Progenitor cell of endocrine pancreas (in vitro differentiated cells): ENCODE data around the gene MMAA. TPM values are rescaled to one million over a fixed set of nuclear protein-coding genes. Genes with fewer than 3 reads are reported as not detected.
A peak's percentile ranks its signal among the peaks of the same experiment; 100 is the strongest.

Experiments used
- DNase-seq: peaks from one replicate; pipeline ENCODE4 v3.0.0; 2021; ENCODE audit warnings: low spot score; ENCODE audit not compliant: unreplicated experiment
- H3K27ac Mint-ChIP-seq: 2 replicates; pipeline ENCODE4 v1.8.0; 2021; ENCODE audit warnings: mild to moderate bottlenecking, moderate library complexity, mixed read lengths
- H3K27me3 Mint-ChIP-seq: 2 replicates; pipeline ENCODE4 v1.8.0; 2021; ENCODE audit warnings: mixed read lengths
- H3K36me3 Mint-ChIP-seq: 2 replicates; pipeline ENCODE4 v1.8.0; 2022; ENCODE audit warnings: mixed read lengths; ENCODE audit not compliant: insufficient read depth
- H3K4me1 Mint-ChIP-seq: 2 replicates; pipeline ENCODE4 v1.8.0; 2021; ENCODE audit warnings: low read depth, mixed read lengths
- H3K4me3 Mint-ChIP-seq: 2 replicates; pipeline ENCODE4 v1.8.0; 2021; ENCODE audit warnings: low read depth, mild to moderate bottlenecking, moderate library complexity, mixed read lengths
- H3K9me3 Mint-ChIP-seq: 2 replicates; pipeline ENCODE4 v1.8.0; 2021; ENCODE audit warnings: low read depth, mixed read lengths
- total RNA-seq: library from RNA; stranded (reverse); gene quantifications from 2 replicates; pipeline ENCODE4 v1.2.1, GENCODE V29; 2021
- TF ChIP-seq, protein P1 (sequence below): fragments of 200-600 bp; sonication (generic); IDR thresholded peaks from one replicate; pipeline ENCODE4 v1.5.0; 2021; ENCODE audit warnings: antibody characterized with exemption, mild to moderate bottlenecking; ENCODE audit not compliant: unreplicated experiment

MMAA gene
- total RNA-seq, 1 donor from 2014 or later, result 9.8 TPM

DNA sequence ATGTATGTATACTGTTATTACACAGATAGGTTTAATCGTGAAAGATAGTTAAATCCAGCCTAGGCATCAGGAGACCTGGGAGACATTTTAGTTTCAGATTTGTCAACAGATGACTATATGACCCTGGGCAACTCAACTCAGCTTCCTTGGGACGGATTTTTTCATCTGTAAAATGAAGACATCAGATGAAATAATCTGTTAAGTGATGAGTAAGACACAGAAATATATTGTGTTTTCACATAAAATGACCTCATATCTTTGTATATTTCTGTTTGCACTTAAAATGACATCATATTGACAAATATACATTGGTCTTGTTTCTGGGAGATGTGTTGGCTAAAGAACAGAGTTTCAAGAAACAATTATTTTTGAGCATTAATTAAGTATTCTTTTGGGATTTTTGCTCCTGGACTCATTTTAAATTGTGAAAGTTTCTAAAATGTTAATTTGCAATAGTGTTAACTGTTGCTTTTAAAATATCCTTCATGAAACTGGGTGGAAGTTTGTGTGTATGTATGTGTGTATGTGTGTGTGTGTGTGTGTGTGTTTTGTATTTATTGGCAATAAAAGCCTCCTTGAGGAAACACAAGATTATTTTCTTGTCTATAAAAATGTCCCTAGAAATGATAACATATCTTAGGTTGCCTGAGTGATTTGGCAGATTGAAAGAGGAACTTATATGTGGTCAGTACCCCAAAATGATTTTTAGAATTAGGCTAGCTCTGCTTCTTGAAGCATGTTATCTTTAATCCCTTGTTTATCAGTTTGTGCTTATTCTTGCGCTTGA lies 29.1 kb upstream of the MMAA start:
- H3K9me3 Mint-ChIP-seq, result peaks cover 13% of the 10 kb centered on the region
- H3K36me3 Mint-ChIP-seq, result no peaks in the 10 kb centered on the region
- DNase-seq, result no peak
- no peak overlapping the region for H3K27ac Mint-ChIP-seq
- TF ChIP-seq, protein P1, sequence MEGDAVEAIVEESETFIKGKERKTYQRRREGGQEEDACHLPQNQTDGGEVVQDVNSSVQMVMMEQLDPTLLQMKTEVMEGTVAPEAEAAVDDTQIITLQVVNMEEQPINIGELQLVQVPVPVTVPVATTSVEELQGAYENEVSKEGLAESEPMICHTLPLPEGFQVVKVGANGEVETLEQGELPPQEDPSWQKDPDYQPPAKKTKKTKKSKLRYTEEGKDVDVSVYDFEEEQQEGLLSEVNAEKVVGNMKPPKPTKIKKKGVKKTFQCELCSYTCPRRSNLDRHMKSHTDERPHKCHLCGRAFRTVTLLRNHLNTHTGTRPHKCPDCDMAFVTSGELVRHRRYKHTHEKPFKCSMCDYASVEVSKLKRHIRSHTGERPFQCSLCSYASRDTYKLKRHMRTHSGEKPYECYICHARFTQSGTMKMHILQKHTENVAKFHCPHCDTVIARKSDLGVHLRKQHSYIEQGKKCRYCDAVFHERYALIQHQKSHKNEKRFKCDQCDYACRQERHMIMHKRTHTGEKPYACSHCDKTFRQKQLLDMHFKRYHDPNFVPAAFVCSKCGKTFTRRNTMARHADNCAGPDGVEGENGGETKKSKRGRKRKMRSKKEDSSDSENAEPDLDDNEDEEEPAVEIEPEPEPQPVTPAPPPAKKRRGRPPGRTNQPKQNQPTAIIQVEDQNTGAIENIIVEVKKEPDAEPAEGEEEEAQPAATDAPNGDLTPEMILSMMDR, result no peak
- no peaks in the 10 kb centered on the region for H3K27me3 Mint-ChIP-seq
- no peak overlapping the region for H3K4me3 Mint-ChIP-seq
- H3K4me1 Mint-ChIP-seq, result no peaks in the 10 kb centered on the region

DNA sequence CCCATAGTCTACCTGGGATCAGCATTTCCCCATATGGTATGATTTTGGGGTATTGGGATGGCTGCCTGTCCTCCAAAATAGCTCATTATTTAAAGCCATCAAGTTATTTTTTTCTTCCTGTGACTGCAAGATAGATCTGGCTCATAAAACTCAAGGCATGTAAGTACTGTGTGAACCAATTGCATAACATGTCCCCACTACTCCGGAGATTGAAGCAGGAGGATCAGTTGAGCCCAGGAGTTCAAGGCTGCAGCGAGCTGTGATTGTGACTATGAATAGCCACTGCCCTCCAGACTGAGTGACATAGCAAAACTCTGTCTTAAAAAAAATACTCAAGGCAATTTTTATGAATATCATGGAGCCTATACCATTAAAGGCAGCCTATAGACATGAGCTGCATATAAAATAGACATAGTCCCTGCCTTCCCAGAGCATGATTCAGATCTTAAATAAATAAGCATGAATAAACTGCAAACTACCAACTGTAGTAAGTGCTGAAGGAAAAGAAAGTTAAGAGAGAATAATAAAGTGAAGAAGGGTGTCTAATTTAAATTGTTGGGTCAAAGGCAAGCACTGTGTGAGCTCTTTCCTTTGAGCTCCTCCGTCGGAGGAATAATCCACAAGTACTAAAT lies 16.9 kb upstream of the MMAA start:
- Mint-ChIP-seq H3K27ac (peak overlapping the region; percentile 62), H3K4me3 (no peak overlapping the region), H3K36me3 (no peaks in the 10 kb centered on the region), H3K27me3 (no peaks in the 10 kb centered on the region), H3K4me1 (no peaks in the 10 kb centered on the region), H3K9me3 (peaks cover 3% of the 10 kb centered on the region)
- DNase-seq, result no peak
- TF ChIP-seq, protein P1, result no peak

DNA sequence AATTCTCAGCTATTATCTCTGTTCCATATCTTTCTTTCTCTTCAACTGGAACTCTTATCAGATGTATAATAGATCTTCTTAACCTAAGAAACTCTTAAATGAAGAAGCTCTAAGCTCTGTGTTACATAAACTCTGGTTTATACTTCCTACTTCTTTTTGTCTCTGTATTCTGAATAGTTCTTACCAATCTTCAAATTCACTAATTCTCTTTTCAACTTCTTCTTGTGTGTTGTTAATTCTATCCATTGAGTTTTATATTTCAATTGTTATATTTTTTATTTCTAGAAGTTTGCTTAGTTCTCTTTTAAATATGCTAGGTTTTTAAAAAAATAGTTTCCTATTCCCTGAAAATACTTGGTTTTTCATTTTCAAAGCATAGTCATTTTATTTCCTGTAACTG lies 13.2 kb upstream of the MMAA start:
- Mint-ChIP-seq H3K36me3 (no peaks in the 10 kb centered on the region), H3K9me3 (no peaks in the 10 kb centered on the region), H3K4me1 (no peaks in the 10 kb centered on the region), H3K27ac (no peak overlapping the region), H3K4me3 (no peak overlapping the region), H3K27me3 (no peaks in the 10 kb centered on the region)
- TF ChIP-seq, protein P1, result no peak
- DNase-seq, result no peak

DNA sequence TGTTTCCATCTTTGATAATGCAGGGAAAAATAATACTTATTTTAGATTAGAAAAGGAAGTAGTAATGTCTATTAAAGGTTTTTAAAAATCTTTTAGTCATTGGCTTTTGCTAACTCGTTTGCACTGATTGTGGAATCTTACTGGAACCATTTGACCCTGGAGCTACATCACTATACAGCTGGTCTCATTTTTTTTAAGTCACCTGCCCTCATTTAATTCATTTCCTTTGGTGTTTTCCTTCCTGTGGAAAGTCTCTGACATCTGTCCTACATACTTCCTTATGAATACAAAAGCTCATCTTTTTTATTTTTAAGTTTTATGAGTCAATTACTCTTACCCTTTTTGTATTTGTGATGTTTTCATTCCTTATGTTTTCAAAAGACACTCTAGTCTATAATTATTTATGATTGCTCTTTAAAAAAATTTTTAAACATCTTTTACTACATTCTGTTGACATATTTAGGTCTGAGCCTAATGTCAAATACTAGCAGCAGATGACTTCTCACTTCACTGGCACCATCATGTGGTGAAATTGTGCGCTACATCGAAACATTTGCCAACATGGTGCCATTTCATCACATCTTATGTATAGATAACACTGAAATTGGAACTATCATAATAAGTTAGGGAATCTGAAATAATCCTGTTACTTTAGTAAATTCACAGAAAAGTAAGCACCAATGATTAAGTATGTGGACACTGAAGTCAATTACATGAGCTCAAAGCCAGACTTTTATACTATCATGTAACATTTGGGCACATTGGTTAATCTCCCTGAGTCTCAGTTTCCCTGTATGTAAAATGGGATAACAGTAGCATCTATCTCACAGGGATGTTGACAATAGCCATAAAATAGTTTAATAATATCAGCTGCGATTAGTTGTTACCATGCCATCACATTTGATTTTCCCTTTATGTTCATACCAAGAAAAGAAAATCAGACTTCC lies 9.4 kb upstream of the MMAA start:
- Mint-ChIP-seq H3K4me3 (no peak overlapping the region), H3K27ac (no peak overlapping the region), H3K36me3 (no peaks in the 10 kb centered on the region), H3K4me1 (no peaks in the 10 kb centered on the region), H3K9me3 (no peaks in the 10 kb centered on the region), H3K27me3 (no peaks in the 10 kb centered on the region)
- TF ChIP-seq, protein P1, result peak; percentile 85
- peak; percentile 24 for DNase-seq
